ENCODE data around the gene PEX1. TPM values are rescaled to one million over a fixed set of nuclear protein-coding genes. Genes with fewer than 3 reads are reported as not detected.
A peak's percentile ranks its signal among the peaks of the same experiment; 100 is the strongest.

PEX1 gene
- total and polyA plus RNA-seq, 9 of the 15 experiments (the other 6 are each of a cell fraction or from before 2014, with no cell fraction given): 9.4 to 32.2 (median 19.9) TPM

DNA sequence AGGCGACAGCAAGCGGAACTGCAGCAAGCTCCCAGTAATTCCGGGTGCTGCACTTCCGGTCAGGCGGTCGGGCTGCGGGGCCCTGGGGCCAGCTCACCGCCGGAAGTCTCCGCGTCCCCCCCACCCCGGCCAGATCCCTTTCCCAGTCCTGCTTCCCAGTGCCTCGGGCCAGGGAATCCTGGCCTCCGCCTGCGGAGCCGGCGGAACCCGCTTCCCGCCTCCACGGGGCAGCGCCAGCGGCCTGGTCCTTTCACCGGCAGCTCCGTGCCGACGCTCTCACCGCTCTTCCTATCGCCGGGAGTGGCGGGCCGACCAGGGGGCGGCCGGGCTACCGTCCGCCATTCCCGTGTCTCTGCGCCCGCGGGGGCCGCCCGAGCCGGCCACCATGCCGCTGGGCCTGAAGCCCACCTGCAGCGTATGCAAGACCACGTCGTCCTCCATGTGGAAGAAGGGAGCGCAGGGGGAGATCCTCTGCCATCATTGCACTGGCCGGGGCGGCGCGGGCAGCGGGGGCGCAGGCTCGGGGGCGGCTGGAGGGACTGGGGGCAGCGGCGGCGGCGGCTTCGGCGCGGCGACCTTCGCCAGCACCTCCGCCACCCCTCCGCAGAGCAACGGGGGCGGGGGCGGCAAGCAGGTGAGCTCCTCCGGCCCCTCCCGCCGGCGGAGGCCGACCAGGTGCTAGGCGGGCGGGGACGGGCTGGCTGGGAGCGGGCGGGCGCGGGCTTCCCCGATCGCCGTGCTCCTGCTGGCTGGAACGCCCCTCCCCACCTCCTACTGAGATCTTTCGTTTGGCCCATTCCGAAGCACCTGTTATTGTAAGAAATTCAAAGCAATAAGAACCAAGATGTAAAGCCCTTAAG, 80.7 kb downstream of the PEX1 start, which contains the start of gene GATAD1 (continued):
- TF ChIP-seq HDAC1 (IDR thresholded peaks at IDR 0.05) (peak in 1 of 2 experiments; percentile 89; a peak in 2 of 4 replicates), SMAD4 (CRISPR knock-in tag; conservative IDR thresholded peaks at IDR 0.05) (peak; percentile 68), SAFB2 (IDR thresholded peaks at IDR 0.05; ENCODE audit: borderline replicate concordance, low read depth, low read length, severe bottlenecking) (no peak), FIP1L1 (IDR thresholded peaks at IDR 0.05; ENCODE audit: low read depth, low read length, poor library complexity, severe bottlenecking) (peak; percentile 85), NR2F6 (CRISPR knock-in tag; IDR thresholded peaks at IDR 0.05) (no peak), MIER1 (IDR thresholded peaks at IDR 0.05; ENCODE audit: low read depth) (no peak), GTF2A2 (tag; IDR thresholded peaks at IDR 0.05) (peak; percentile 22; the same call in 1 of the 2 replicates), RBM14 (IDR thresholded peaks at IDR 0.05; ENCODE audit: borderline replicate concordance, insufficient read depth, low read depth, low read length) (no peak), BRD4 (IDR thresholded peaks at IDR 0.05) (no peak), PHB (CRISPR knock-in tag; IDR thresholded peaks at IDR 0.05) (peak; percentile 89; the same call in 1 of the 2 replicates), SOX6 (IDR thresholded peaks at IDR 0.05) (peak; percentile 28; the same call in 1 of the 2 replicates), ZNF316 (IDR thresholded peaks at IDR 0.05) (no peak), SIN3B (IDR thresholded peaks at IDR 0.05; ENCODE audit: low read depth) (no peak; the same call in 1 of the 2 replicates)
- TF ChIP-seq, protein P1, sequence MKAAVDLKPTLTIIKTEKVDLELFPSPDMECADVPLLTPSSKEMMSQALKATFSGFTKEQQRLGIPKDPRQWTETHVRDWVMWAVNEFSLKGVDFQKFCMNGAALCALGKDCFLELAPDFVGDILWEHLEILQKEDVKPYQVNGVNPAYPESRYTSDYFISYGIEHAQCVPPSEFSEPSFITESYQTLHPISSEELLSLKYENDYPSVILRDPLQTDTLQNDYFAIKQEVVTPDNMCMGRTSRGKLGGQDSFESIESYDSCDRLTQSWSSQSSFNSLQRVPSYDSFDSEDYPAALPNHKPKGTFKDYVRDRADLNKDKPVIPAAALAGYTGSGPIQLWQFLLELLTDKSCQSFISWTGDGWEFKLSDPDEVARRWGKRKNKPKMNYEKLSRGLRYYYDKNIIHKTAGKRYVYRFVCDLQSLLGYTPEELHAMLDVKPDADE (conservative IDR thresholded peaks at IDR 0.05; ENCODE audit: control insufficient read depth, low read depth, low read length): peak; percentile 7; the same call in 1 of the 2 replicates
- TF ChIP-seq, protein P2, sequence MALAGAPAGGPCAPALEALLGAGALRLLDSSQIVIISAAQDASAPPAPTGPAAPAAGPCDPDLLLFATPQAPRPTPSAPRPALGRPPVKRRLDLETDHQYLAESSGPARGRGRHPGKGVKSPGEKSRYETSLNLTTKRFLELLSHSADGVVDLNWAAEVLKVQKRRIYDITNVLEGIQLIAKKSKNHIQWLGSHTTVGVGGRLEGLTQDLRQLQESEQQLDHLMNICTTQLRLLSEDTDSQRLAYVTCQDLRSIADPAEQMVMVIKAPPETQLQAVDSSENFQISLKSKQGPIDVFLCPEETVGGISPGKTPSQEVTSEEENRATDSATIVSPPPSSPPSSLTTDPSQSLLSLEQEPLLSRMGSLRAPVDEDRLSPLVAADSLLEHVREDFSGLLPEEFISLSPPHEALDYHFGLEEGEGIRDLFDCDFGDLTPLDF (CRISPR knock-in tag; IDR thresholded peaks at IDR 0.05): peak; percentile 31; the same call in 1 of the 2 replicates
- TF ChIP-seq, protein P3, sequence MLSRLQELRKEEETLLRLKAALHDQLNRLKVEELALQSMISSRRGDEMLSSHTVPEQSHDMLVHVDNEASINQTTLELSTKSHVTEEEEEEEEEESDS (CRISPR knock-in tag; IDR thresholded peaks at IDR 0.05): no peak

Measured in K562 (cell line).